T-helper 1 cell treated with Interleukin-12 subunit alpha and Interleukin-12 subunit beta and Interleukin-4 antibody, amounts not matched to agents 30 ng/mL and 1 ng/mL, for 36 hours (primary cell): ENCODE measurements around the gene IRF2BP2. TPM values are rescaled to one million over a fixed set of nuclear protein-coding genes. Genes with fewer than 3 reads are reported as not detected.

Experiments
- intact Hi-C: fragments of 100-400 bp; cut with micrococcal nuclease; formaldehyde crosslinking; loops from one replicate; pipeline ENCODE4 v1.15.1; 2024
- total RNA-seq: library from RNA; stranded (reverse); gene quantifications from 2 replicates; pipeline ENCODE4 v1.2.3, GENCODE V29; 2022

IRF2BP2 gene
- total RNA-seq, 1 donor from 2014 or later, result 166 TPM

- intact Hi-C loops, result loop anchor here (2.0 to 5.0 kb wide), 2 partner anchors 15 to 241 kb away; partner anchors contain the start of gene COA6
Measured at GRCh38 chr1:234613128-234613875, 3.3 kb upstream of the IRF2BP2 start.

DNA sequence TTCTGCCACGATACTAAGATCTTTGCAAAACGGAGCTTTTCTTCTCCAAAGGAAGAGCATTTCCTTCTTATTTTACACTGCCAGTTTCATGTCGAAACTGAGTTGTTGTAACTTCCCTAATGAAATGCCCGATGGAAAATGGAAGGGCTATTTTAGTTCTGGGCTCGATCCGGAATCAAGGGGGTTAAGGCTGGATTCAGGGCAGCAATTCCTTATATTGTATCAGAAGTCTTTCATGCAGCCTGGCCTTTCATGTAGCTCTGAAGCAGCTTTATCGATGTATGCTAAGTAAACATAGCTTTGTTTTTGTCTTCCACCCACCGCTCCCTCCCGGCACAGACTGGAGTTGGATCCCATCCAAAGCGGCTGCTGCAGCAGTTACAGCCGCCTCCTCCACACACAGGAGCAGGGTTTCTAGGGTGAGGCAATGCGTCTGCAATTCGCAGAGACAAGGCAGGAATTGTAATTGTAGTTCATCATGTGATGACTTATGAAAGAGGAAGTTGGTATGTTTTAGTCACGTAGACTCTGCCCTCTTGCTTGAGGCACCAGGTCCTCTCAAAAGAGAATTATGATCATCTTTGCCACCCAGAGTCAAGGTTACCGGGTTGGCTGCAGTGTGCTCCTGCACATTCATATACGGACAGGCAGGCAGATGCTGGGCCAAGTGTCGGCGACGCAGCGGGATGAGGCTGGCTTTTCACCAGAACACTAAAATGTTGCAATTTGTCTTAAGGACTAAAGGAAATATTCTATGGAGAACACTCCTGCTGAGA is 2.6 kb upstream of the IRF2BP2 start:
- intact Hi-C loops, result loop anchor here (1.0 to 5.0 kb wide), 6 partner anchors 14 to 314 kb away; partner anchors contain the start of gene COA6

DNA sequence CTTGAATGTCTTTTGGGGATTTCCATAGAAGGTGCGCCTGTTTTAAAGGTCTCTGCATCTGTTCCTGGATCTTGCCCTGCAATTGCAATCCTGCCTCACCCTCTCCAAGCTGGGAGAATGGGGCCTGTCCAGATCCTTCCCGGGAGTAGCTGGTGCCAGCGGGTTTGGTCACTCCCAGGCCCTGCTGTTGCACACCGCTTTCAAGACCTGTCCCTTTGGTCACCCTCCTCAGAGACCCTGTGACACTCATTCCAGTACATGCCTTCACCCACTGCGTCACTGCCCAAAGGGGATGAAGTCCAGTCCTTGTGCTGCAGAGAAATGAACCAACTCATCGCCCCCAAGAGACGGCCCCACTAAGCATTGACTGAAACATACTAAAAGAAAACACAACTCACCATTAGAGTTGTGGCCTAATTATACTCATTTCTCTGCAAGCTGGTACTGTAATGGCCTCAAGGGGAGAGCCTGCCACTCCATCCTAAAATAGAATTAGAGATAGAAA is 1.9 kb upstream of the IRF2BP2 start:
- intact Hi-C loops, result loop anchor here (1.0 to 5.0 kb wide), 17 partner anchors 13 to 1255 kb away; partner anchors contain the start of genes ARID4B, COA6, GGPS1 and RBM34

GRCh38 chr1:234611225-234611846 is 1.4 kb upstream of the IRF2BP2 start:
- intact Hi-C loops, result loop anchor here (1.0 to 5.0 kb wide), 12 partner anchors 120 to 1256 kb away; partner anchors contain the start of genes ARID4B, COA6, GGPS1 and RBM34

- intact Hi-C loops, result loop anchor here (1.0 to 5.0 kb wide), 12 partner anchors 121 to 1257 kb away; partner anchors contain the start of genes ARID4B, COA6, GGPS1 and RBM34
Measured at GRCh38 chr1:234610666-234611224, 767 bp upstream of the IRF2BP2 start.

DNA sequence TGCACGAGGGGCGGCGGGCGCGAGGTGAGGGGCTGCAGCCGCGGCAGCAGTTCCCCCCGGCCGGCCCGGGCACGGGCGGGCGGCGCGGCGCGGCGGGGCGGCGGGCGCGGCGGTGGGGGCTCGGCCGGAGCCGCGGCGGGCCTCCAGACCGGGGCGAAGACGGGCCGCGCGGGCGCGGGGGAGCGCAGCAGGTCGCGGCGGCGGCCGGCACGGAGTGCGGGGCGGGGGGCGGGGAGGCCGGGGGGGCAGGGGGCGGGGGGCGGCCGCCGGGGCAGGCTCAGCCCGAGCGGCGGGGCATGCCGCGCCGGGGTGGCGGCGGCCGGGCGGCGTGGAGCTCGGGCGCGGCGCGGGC is 311 bp downstream of the IRF2BP2 start:
- intact Hi-C loops, result loop anchor here (2.0 to 5.0 kb wide), 3 partner anchors 209 to 551 kb away; partner anchors contain the start of genes COA6 and RBM34

DNA sequence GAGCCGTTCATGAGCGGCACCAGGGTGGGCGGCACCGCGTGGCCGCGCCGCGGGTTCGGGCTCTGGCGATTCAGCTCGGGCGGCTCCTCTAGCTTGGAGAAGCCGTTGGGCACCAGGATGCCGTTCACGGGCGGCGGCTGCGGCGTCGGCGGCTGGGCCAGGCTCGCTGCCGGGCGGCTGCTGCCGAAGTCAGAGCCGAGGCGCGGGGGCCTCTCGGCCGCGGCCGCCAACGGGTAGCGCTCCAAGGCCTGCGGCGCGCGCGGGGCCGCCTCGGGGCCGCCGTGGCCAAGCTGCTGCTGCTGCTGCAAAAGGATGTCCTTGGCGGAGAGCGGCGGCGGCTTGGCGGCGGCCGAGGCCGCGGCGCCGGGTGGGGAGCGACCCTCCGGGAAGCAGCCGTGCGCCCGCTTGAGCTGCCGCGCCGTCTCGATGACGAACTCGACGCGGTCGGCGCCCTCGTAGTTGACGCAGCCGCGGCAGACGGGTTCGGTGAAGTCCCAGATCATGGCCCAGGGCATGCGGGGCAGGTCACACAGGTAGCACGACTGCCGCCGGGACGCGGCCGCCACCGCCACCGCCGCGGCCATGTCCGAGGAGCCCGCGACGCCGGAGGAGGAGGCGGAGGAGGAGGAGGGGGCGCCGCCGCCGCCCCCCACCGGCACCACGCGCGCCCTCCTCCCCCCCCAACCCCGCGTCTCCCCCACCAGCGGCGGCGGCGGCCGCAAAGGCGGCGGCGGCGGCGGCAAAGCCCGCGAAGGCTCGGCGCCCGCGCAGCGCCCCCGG is 877 bp downstream of the IRF2BP2 start:
- intact Hi-C loops, result loop anchor here (1.0 to 2.0 kb wide), 3 partner anchors 10 to 208 kb away; no protein-coding TSS in a partner anchor

- intact Hi-C loops, result loop anchor here (1.0 to 2.0 kb wide), 3 partner anchors 9 to 207 kb away; no protein-coding TSS in a partner anchor
Measured at GRCh38 chr1:234608025-234608910, 1.7 kb downstream of the IRF2BP2 start.

- intact Hi-C loops, result loop anchor here (1.0 to 2.0 kb wide), 4 partner anchors 8 to 319 kb away; no protein-coding TSS in a partner anchor
Measured at GRCh38 chr1:234607109-234608024, 2.6 kb downstream of the IRF2BP2 start.

DNA sequence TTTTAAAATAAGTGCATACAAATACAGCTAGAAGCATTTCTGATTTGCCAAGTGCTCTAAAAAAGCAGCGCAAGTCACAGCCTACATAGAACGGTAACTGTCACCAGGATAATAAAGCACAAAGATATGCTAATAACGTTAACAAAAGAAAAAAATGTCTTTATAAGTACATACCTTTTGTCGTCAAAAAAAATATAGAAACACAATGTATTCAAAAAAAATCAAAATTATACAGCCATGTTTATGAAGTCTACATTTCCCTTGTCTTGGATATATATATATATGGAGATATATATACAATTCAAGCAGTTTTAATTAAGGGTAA is 3.2 kb downstream of the IRF2BP2 start:
- intact Hi-C loops, result loop anchor here (1.0 kb wide), 1 partner anchor 320 kb away; no protein-coding TSS in a partner anchor

DNA sequence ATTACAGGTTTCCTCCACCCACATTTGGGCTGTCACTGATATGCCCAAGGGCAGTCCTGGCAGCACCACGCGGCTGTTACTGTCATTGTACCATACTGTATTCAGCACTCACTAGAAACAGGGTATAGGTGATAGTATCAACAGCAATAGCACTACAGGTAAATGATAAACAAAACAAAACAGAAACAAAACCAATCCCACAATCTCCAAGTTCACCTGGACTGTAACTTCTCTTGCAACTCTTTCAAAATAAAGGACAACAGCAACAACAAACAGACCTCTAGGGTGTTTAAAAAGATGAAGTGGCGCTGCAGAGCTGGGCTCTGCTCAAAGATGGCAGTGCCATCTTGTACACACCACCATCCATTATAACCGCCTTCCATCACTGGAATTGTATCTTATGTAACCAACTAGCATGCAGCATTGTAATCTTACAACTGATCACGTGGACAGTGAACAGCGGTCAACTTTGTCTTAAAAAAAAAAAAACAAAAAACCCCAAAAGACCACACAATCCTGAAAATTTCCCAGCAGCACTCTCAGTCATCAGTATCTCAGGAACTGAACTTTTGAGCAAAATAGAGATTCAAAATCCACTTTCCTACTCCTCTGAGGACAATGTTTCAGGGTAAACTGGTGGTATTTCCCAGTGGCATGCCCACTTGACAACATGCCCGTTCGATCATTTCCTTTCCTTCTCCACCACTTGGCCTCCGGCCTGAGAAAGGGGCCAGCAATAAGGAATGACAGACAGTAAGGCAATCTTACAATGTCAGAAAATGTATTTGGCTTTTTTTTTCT is 3.8 kb downstream of the IRF2BP2 start:
- intact Hi-C loops, result no loop called here

- intact Hi-C loops, result no loop called here
Measured at GRCh38 chr1:234605399-234605982, 4.5 kb downstream of the IRF2BP2 start.

GRCh38 chr1:234604495-234605398 is 5.2 kb downstream of the IRF2BP2 start:
- intact Hi-C loops, result no loop called here

DNA sequence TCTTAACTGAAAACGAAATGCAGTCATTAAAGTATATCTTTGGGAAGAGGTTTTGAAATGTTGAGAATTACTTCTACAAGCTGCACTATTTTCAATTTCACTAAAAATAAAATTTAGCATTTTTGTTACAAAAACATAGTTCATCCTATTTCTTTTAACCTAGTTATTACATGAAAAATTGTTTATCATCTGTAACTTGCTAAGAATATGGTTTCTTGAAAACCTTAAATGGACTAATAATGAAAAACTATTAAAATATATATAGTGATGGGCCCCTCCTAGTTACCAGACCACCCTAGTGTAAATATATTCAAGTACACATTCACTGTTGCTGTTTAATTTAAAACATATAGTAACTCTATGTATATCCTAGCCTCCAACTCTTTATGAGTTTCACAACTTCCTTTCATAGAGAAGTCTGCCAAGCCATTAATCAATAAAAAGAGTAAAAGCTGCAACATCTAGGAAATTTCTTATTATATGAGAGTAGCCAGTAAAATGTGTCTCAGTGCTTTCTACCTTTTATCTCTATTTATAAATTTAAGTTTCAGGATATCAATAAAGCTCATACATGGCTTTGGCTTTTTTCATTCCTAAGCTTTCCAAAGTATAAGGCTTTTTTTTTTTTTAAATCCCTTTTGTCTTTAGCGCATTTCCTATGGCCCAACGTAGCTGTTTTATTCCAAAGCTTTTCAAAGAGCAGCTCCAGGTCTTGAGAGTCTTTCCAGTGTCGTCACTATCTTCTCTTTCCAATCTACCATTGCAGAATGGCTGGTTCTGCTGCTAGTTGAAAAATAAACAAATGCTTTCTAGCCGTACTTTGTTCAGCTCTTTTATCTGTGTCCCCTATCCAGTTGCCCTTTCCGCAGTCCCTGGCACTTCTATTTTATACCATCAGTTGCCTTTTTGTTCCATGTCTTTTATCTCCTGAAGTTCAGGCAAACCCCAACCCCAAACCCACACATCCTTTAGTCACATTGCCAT is 6.5 kb downstream of the IRF2BP2 start:
- intact Hi-C loops, result no loop called here
